ENCODE results near the gene EIF4G1.

EIF4G1 gene

GRCh38 chr3:184381261-184382224 is 67.1 kb downstream of the EIF4G1 start:
- no peak for DNase-seq

GRCh38 chr3:184382326-184383032 is 68.1 kb downstream of the EIF4G1 start:
- no peak for DNase-seq

GRCh38 chr3:184383033-184383740 is 68.8 kb downstream of the EIF4G1 start:
- no peak for DNase-seq

GRCh38 chr3:184384342-184384741 is 69.9 kb downstream of the EIF4G1 start:
- no peak for DNase-seq
